Left ventricle myocardium inferior (tissue), 1 donor: ENCODE measurements around the gene SHFL. TPM values are rescaled to one million over a fixed set of nuclear protein-coding genes. Genes with fewer than 3 reads are reported as not detected.

Experiments
- DNase-seq: peaks from one replicate; pipeline ENCODE4 v3.0.0-alpha.2; 2020
- H3K27ac ChIP-seq: fragments of 200-600 bp; replicated peaks from 2 replicates; pipeline ENCODE4 v1.8.0; 2021
- H3K27me3 ChIP-seq: fragments of 200-600 bp; 2 replicates; pipeline ENCODE4 v1.8.0; 2021; ENCODE audit warnings: low read depth
- H3K36me3 ChIP-seq: fragments of 200-600 bp; 2 replicates; pipeline ENCODE4 v1.8.0; 2021
- H3K4me1 ChIP-seq: fragments of 200-600 bp; 2 replicates; pipeline ENCODE4 v1.8.0; 2021
- H3K4me3 ChIP-seq: fragments of 200-600 bp; 2 replicates; pipeline ENCODE4 v1.8.0; 2021; ENCODE audit warnings: mild to moderate bottlenecking, moderate library complexity
- H3K9me3 ChIP-seq: fragments of 200-600 bp; replicated peaks from 2 replicates; pipeline ENCODE4 v1.8.0; 2021
- intact Hi-C: fragments of 100-400 bp; cut with micrococcal nuclease; formaldehyde crosslinking; loops from one replicate; pipeline ENCODE4 v1.11.0; 2022
- microRNA-seq: library from miRNA; unstranded; fragments of <30 nt; microRNA quantifications from one replicate; pipeline ENCODE4 v1.2.0, GENCODE V29; 2020
- total RNA-seq: library from RNA; stranded (reverse); fragmentation: NEBNext Ultra II Directional; extraction: Animal tissue kit (Norgen Biotek cat#: 25700); gene quantifications from one replicate; pipeline ENCODE4 v1.2.1, GENCODE V29; 2021
- TF ChIP-seq, protein P1 (sequence below): fragments of 200-600 bp; IDR thresholded peaks from 2 replicates; pipeline ENCODE4 v1.8.0; 2021; ENCODE audit warnings: antibody characterized with exemption, mild to moderate bottlenecking, borderline replicate concordance
- donor health status: DM: no; HTN: yes; CAD: no; lungs with severe emphysema.

SHFL gene
- total RNA-seq, 1 donor from 2014 or later = 9.1 TPM

DNA sequence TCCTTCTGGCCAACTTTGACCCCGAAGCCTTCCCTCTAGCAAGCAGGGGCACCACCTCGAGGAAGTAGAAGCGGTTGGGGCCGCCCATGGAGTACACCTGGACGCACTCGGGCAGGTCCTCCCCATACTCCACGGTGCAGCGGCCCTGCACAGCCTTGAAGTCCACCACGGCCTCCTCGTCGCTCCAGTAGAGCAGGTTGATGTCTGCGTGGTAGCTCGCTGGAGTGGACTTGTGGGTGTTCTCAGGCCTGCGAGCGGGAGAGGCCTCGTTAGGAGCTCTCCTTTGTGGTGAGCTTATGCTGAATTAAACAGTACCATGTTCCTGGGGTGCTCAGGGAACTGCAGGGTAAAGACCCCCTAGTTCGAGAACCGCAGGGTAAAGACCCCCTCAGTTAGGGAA, 55.9 kb downstream of the SHFL start:
- TF ChIP-seq, protein P1, sequence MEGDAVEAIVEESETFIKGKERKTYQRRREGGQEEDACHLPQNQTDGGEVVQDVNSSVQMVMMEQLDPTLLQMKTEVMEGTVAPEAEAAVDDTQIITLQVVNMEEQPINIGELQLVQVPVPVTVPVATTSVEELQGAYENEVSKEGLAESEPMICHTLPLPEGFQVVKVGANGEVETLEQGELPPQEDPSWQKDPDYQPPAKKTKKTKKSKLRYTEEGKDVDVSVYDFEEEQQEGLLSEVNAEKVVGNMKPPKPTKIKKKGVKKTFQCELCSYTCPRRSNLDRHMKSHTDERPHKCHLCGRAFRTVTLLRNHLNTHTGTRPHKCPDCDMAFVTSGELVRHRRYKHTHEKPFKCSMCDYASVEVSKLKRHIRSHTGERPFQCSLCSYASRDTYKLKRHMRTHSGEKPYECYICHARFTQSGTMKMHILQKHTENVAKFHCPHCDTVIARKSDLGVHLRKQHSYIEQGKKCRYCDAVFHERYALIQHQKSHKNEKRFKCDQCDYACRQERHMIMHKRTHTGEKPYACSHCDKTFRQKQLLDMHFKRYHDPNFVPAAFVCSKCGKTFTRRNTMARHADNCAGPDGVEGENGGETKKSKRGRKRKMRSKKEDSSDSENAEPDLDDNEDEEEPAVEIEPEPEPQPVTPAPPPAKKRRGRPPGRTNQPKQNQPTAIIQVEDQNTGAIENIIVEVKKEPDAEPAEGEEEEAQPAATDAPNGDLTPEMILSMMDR = no peak
- intact Hi-C loops = no loop called here
- Histone ChIP-seq H3K27me3 (no peaks in the 10 kb centered on the region), H3K27ac (no peak overlapping the region), H3K36me3 (peaks cover 98% of the 10 kb centered on the region), H3K9me3 (no peaks in the 10 kb centered on the region), H3K4me1 (no peaks in the 10 kb centered on the region), H3K4me3 (no peak overlapping the region)
- no peak for DNase-seq

Small RNA genes lying within 50 kb of the gene (microRNA-seq; reads per million reads assigned to microRNA genes)
- not detected for gene MIR5589

Other genes with a start within 250 kb of the SHFL start
- gene OLFM2, start 149.8 kb upstream of the SHFL start, total RNA-seq = 1.7 TPM
- 8.7 TPM for gene COL5A3, start 75.8 kb upstream of the SHFL start, total RNA-seq
- gene RDH8, start 72.8 kb upstream of the SHFL start, total RNA-seq = not detected
- not detected for gene ANGPTL6, start 16.4 kb downstream of the SHFL start, total RNA-seq
- 23.6 TPM for gene PPAN, start 20.0 kb downstream of the SHFL start, total RNA-seq
- 4.1 TPM for gene P2RY11, start 25.4 kb downstream of the SHFL start, total RNA-seq
- 172 TPM for gene EIF3G, start 33.6 kb downstream of the SHFL start, total RNA-seq
- gene DNMT1, start 108.6 kb downstream of the SHFL start, total RNA-seq = 23.9 TPM
- 3.5 TPM for gene S1PR2, start 145.0 kb downstream of the SHFL start, total RNA-seq
- 77.0 TPM for gene MRPL4, start 165.9 kb downstream of the SHFL start, total RNA-seq
- gene ICAM1, start 184.8 kb downstream of the SHFL start, total RNA-seq = 7.1 TPM
- 0.36 TPM for gene ICAM4, start 200.6 kb downstream of the SHFL start, total RNA-seq
- 0.49 TPM for gene ICAM5, start 203.6 kb downstream of the SHFL start, total RNA-seq
- 0.74 TPM for gene ZGLP1, start 223.5 kb downstream of the SHFL start, total RNA-seq
- 17.4 TPM for gene FDX2, start 229.7 kb downstream of the SHFL start, total RNA-seq
- 11.1 TPM for gene RAVER1, start 247.2 kb downstream of the SHFL start, total RNA-seq